ENCODE results near the gene CD160.

CD160 gene

GRCh38 chr1:145730900-145731299 lies 11.6 kb downstream of the CD160 start:
- H3K4me3 ChIP-seq (ENCODE audit: low read depth, low read length), result no peak overlapping the region
- DNase-seq (ENCODE audit: low read depth), result no peak
- TF ChIP-seq, protein P1, sequence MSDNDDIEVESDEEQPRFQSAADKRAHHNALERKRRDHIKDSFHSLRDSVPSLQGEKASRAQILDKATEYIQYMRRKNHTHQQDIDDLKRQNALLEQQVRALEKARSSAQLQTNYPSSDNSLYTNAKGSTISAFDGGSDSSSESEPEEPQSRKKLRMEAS (IDR thresholded peaks at IDR 0.05; ENCODE audit: low read depth, low read length), result no peak
- TF ChIP-seq POLR2A (IDR thresholded peaks at IDR 0.05; ENCODE audit: extremely low read depth, insufficient read length), result no peak

DNA sequence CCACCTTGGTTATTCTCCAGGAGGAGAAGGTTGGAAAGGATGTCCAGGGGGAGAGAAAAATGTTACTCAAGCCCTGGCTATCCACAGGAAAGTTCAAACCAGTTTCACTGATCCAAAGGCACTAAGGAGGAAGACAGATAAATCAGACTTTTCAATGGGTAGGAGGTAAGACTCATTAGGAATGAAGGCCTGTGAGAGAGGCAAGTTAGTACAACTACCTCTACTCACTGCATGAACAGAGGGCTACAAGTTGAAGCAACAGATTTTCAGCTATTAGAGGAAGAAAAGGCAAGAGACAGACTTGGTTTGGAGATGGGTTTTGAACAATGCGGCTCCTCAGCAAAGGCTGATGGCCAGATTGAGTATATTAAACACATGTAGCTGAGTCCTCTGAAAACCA lies 16.9 kb downstream of the CD160 start:
- no peak overlapping the region for H3K4me3 ChIP-seq (ENCODE audit: low read depth, low read length)
- TF ChIP-seq MYC (IDR thresholded peaks at IDR 0.05; ENCODE audit: low read depth, low read length) (no peak), POLR2A (IDR thresholded peaks at IDR 0.05; ENCODE audit: extremely low read depth, insufficient read length) (no peak), CTCF (IDR thresholded peaks at IDR 0.05; ENCODE audit: low read depth, low read length) (no peak)
- TF ChIP-seq, protein P1 (IDR thresholded peaks at IDR 0.05; ENCODE audit: low read depth, low read length), result no peak
- no peak for DNase-seq (ENCODE audit: low read depth)

DNA sequence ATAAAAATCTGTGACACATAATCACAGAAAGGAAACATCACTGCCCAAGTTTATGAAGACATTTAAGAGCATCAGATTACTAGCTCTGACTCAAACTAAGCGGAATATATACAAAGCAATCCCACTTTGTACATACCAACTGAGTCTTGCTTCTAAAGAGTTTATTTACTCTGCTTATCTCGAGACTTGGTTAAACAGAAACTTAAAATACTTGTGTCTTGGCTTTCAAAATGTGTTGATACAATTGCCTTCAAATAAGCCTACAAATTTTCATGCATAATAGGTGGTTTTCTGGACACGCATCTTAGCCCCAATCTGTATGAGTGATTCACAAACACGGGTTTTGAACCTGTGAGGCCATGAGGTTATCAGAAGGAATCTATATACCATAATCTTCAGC lies 21.0 kb downstream of the CD160 start:
- H3K4me3 ChIP-seq (ENCODE audit: low read depth, low read length), result no peak overlapping the region
- TF ChIP-seq, protein P1 (IDR thresholded peaks at IDR 0.05; ENCODE audit: low read depth, low read length), result no peak
- no peak for TF ChIP-seq MYC (IDR thresholded peaks at IDR 0.05; ENCODE audit: low read depth, low read length)
- TF ChIP-seq POLR2A (IDR thresholded peaks at IDR 0.05; ENCODE audit: extremely low read depth, insufficient read length), result no peak
- no peak for TF ChIP-seq CTCF (IDR thresholded peaks at IDR 0.05; ENCODE audit: low read depth, low read length)
- DNase-seq (ENCODE audit: low read depth), result no peak

DNA sequence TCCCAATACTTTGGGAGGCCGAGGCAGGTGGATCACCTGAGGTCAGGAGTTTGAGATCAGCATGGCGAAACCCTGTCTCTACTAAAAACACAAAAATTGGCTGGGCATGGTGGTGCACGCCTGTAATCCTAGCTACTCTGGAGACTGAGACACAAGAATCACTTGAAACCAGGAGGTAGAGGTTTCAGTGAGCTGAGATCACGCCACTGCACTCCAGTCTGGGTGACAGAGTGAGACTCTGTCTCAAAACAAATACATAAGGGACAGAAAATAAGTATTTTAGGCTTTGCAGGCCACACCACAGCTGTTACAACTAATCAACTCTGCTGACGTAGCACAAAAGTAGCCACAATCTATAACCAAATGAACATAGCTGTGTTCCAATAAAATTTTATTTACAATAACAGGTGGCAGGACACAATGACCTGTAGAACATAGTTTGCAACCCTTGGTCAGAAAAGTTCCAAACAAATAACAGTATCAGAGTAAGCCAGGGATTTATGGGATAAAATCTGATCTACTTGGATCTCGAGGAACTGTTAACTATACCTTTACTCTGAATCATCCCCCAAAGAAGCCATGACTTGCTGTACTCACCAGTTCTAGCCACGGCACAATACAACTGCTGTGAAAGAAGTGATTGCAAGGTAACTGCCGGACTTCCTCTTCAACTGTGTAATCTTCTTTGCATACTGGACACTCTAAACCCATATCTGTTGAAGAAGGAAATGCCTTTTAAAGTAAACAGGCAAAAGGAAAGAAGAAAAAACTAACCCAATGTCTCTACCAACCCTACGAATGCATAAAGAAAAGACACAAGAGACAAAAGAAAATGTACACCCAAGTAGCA lies 28.3 kb downstream of the CD160 start:
- DNase-seq (ENCODE audit: low read depth), result no peak
- TF ChIP-seq, protein P1 (IDR thresholded peaks at IDR 0.05; ENCODE audit: low read depth, low read length), result no peak
- TF ChIP-seq POLR2A (IDR thresholded peaks at IDR 0.05; ENCODE audit: extremely low read depth, insufficient read length) (no peak), MYC (IDR thresholded peaks at IDR 0.05; ENCODE audit: low read depth, low read length) (no peak), CTCF (IDR thresholded peaks at IDR 0.05; ENCODE audit: low read depth, low read length) (no peak)
- H3K4me3 ChIP-seq (ENCODE audit: low read depth, low read length), result no peak overlapping the region

GRCh38 chr1:145750426-145750825 lies 31.1 kb downstream of the CD160 start:
- no peak overlapping the region for H3K4me3 ChIP-seq (ENCODE audit: low read depth, low read length)
- no peak for DNase-seq (ENCODE audit: low read depth)
- TF ChIP-seq POLR2A (IDR thresholded peaks at IDR 0.05; ENCODE audit: extremely low read depth, insufficient read length) (no peak), CTCF (IDR thresholded peaks at IDR 0.05; ENCODE audit: low read depth, low read length) (no peak)

- no peak for DNase-seq (ENCODE audit: low read depth)
- no peak overlapping the region for H3K4me3 ChIP-seq (ENCODE audit: low read depth, low read length)
These were observed 32.3 kb downstream of the CD160 start for GRCh38 chr1:145751491-145752037.

More at GRCh38 chr1:145751491-145752037, 32.3 kb downstream of the CD160 start:
- no peak for TF ChIP-seq CTCF (IDR thresholded peaks at IDR 0.05; ENCODE audit: low read depth, low read length)
- no peak for TF ChIP-seq POLR2A (IDR thresholded peaks at IDR 0.05; ENCODE audit: extremely low read depth, insufficient read length)
- TF ChIP-seq, protein P1 (IDR thresholded peaks at IDR 0.05; ENCODE audit: low read depth, low read length), result no peak
- no peak for TF ChIP-seq MYC (IDR thresholded peaks at IDR 0.05; ENCODE audit: low read depth, low read length)
